Cardiac septum (tissue), 1 donor: Measurements from ENCODE around the gene PDZRN3. TPM values are rescaled to one million over a fixed set of nuclear protein-coding genes. Genes with fewer than 3 reads are reported as not detected.
"Not testable (repeated sequence)": the region's sequence is repeated elsewhere in the genome, so short reads cannot be mapped to it uniquely, and the experiment has no call there.

Source experiments
- DNase-seq: peaks from one replicate; pipeline ENCODE4 v3.0.0-alpha.2; 2020; ENCODE audit warnings: low spot score
- intact Hi-C: fragments of 100-400 bp; cut with DNase I; formaldehyde crosslinking; loops from one replicate; pipeline ENCODE4 v1.14.0; 2022
- total RNA-seq: library from RNA; stranded (reverse); fragmentation: NEBNext Ultra II Directional; extraction: Animal tissue kit (Norgen Biotek cat#: 25700); gene quantifications from one replicate; pipeline ENCODE4 v1.2.1, GENCODE V29; 2021
- donor health status: DM: no; HTN: no; CAD: no.

Gene PDZRN3
- total RNA-seq, 1 donor from 2014 or later: 66.0 TPM

GRCh38 chr3:73568371-73568862 lies 56.3 kb downstream of the PDZRN3 start:
- intact Hi-C loops: no loop called here
- no peak for DNase-seq

- intact Hi-C loops, DNase-seq: not testable (repeated sequence)
Measured at GRCh38 chr3:73565374-73565773, 59.4 kb downstream of the PDZRN3 start.

GRCh38 chr3:73563896-73564582 lies 60.7 kb downstream of the PDZRN3 start:
- intact Hi-C loops: no loop called here
- DNase-seq: no peak

- intact Hi-C loops: no loop called here
- no peak for DNase-seq
Measured at GRCh38 chr3:73561494-73561893, 63.2 kb downstream of the PDZRN3 start.

GRCh38 chr3:73559749-73560148 lies 65.0 kb downstream of the PDZRN3 start:
- no peak for DNase-seq
- intact Hi-C loops: loop anchor here (5.0 kb wide), 1 partner anchor 47 kb away; no protein-coding TSS in a partner anchor

- no peak for DNase-seq
- intact Hi-C loops: loop anchor here (5.0 kb wide), 1 partner anchor 46 kb away; no protein-coding TSS in a partner anchor
Measured at GRCh38 chr3:73558727-73559075, 66.0 kb downstream of the PDZRN3 start.

GRCh38 chr3:73557986-73558726 lies 66.6 kb downstream of the PDZRN3 start:
- intact Hi-C loops: loop anchor here (5.0 kb wide), 1 partner anchor 46 kb away; no protein-coding TSS in a partner anchor
- DNase-seq: no peak

GRCh38 chr3:73556520-73557372 lies 68.0 kb downstream of the PDZRN3 start:
- intact Hi-C loops: loop anchor here (5.0 kb wide), 1 partner anchor 44 kb away; no protein-coding TSS in a partner anchor
- no peak for DNase-seq

GRCh38 chr3:73555076-73555475 lies 69.7 kb downstream of the PDZRN3 start:
- no peak for DNase-seq
- intact Hi-C loops: loop anchor here (5.0 kb wide), 1 partner anchor 43 kb away; no protein-coding TSS in a partner anchor

- no peak for DNase-seq
- intact Hi-C loops: no loop called here
Measured at GRCh38 chr3:73552700-73553099, 72.0 kb downstream of the PDZRN3 start.

GRCh38 chr3:73550032-73550431 lies 74.7 kb downstream of the PDZRN3 start:
- DNase-seq: no peak
- intact Hi-C loops: no loop called here

- DNase-seq: no peak
- intact Hi-C loops: loop anchor here (10.0 kb wide), 1 partner anchor 216 kb away; no protein-coding TSS in a partner anchor
Measured at GRCh38 chr3:73549051-73549600, 75.6 kb downstream of the PDZRN3 start.

GRCh38 chr3:73548436-73548835 lies 76.3 kb downstream of the PDZRN3 start:
- intact Hi-C loops: loop anchor here (10.0 kb wide), 1 partner anchor 216 kb away; no protein-coding TSS in a partner anchor
- DNase-seq: no peak

- no peak for DNase-seq
- intact Hi-C loops: loop anchor here (10.0 kb wide), 1 partner anchor 217 kb away; no protein-coding TSS in a partner anchor
Measured at GRCh38 chr3:73547427-73548248, 77.1 kb downstream of the PDZRN3 start.

GRCh38 chr3:73546961-73547360 lies 77.8 kb downstream of the PDZRN3 start:
- intact Hi-C loops: loop anchor here (10.0 kb wide), 1 partner anchor 218 kb away; no protein-coding TSS in a partner anchor
- DNase-seq: no peak

- intact Hi-C loops: loop anchor here (10.0 kb wide), 1 partner anchor 221 kb away; no protein-coding TSS in a partner anchor
- DNase-seq: no peak
Measured at GRCh38 chr3:73543412-73543811, 81.3 kb downstream of the PDZRN3 start.

- DNase-seq: no peak
- intact Hi-C loops: loop anchor here (10.0 kb wide), 1 partner anchor 223 kb away; no protein-coding TSS in a partner anchor
Measured at GRCh38 chr3:73542136-73542535, 82.6 kb downstream of the PDZRN3 start.
